Stimulated activated CD8-positive, alpha-beta memory T cell treated with anti-CD3 and anti-CD28 coated beads, Interleukin-12 subunit alpha, Interleukin-12 subunit beta, amount 100 ng/mL, for 24 hours (primary cell): Measurements from ENCODE around the gene LRRTM2.
"Not testable (repeated sequence)": the region's sequence is repeated elsewhere in the genome, so short reads cannot be mapped to it uniquely, and the experiment has no call there.

Experiments
- DNase-seq: peaks from one replicate; pipeline ENCODE4 v3.0.0-alpha.2; 2020; ENCODE audit errors: extremely low read depth

Gene LRRTM2, protein sequence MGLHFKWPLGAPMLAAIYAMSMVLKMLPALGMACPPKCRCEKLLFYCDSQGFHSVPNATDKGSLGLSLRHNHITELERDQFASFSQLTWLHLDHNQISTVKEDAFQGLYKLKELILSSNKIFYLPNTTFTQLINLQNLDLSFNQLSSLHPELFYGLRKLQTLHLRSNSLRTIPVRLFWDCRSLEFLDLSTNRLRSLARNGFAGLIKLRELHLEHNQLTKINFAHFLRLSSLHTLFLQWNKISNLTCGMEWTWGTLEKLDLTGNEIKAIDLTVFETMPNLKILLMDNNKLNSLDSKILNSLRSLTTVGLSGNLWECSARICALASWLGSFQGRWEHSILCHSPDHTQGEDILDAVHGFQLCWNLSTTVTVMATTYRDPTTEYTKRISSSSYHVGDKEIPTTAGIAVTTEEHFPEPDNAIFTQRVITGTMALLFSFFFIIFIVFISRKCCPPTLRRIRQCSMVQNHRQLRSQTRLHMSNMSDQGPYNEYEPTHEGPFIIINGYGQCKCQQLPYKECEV

DNA sequence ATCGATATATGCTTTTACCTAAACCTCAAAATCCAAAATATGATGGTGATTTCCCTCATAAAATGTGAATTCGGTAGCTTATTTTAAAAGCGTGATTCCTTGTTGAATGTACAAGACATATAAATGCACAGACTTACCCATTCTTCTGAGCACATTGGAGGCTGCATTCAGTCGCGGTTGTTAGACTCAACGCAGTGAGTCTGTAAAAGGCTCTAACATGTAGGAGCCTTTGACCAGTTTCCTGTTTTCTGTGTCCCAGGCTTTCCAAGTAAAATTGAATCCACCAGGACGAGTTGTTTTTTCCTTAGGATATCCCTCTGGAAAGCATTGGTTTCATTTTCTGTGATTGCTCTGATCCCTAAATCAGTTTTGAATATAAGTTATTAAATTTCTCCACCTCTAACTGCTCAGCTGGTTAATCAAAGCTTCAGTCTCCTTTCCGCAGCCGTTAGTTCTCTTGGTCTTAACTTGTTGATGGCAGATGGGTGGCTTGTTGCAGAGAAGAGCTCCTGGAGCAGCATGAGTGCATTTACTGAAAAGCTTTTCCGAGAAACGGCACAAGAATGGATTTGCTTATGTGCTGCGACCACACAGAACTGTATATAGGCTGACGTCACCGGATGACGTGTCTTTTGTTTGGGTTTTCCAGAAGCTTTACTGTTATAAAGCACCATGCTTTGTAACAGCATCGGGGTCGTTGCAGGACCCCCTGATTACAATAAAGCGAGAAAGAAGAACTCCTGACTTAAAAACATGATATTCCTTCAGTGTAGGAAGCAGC, at the start of gene LRRTM2:
Gene LRRTM2, minus strand, starts transcription at position 565 of the 781 bp plus-strand sequence. Its CDS starts 424 bp downstream, at position 141.
- no peak for DNase-seq

DNA sequence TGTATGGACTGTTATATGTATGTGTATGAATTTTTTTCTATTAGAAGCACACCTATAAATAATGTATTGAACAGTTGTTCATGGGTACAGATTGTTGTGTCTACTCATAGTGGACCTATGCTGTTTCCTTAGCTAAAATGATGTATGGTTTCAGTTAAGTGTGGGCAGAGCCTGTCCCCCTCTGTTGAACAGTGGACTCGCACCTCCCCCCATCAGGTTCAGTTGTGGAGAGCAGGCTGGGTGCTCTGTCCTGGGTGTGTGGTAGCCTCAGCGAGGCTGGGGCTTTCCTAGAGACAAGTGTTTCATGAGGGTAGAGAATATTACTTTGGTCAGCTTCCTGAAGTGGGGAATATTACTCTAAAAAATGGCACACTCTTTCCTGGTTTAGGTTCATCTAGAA, 47.4 kb upstream of the LRRTM2 start:
- DNase-seq = no peak

DNA sequence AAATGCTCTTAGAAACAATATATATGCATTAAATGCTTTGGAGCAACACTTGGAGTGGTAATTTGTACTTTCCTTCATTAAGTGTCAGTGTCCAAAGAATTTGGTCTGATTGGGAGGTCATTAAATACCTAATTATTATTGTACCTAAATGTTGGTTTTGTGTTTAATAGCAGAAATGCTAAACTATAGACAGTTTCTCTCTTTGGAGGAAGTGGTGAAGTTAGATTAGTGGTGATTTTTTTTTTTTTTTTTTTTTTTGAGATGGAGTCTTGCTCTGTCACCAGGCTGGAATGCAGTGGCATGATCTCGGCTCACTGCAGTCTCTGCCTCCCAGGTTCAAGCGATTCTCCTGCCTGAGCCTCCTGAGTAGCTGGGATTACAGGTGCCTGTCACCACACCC, 46.2 kb upstream of the LRRTM2 start:
- not testable (repeated sequence) for DNase-seq

DNA sequence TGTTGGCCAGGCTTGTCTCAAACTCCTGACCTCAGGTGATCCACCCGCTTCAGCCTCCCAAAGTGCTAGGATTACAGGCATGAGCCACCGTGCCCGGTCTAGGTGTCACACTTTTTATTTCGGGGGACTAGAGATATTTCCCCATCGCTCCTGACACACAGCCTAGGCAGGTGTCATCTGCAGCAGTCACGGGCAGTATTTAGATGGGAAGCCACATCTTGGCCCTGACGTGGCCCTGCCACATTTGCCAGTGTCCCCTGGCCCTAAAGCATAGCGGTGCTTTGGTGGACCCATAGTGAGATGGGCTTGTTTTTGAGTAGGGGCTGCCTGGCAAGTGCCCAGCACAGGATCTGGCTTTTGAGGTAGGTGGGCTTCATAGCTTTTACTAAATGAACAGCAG, 45.0 kb upstream of the LRRTM2 start:
- DNase-seq = no peak

DNA sequence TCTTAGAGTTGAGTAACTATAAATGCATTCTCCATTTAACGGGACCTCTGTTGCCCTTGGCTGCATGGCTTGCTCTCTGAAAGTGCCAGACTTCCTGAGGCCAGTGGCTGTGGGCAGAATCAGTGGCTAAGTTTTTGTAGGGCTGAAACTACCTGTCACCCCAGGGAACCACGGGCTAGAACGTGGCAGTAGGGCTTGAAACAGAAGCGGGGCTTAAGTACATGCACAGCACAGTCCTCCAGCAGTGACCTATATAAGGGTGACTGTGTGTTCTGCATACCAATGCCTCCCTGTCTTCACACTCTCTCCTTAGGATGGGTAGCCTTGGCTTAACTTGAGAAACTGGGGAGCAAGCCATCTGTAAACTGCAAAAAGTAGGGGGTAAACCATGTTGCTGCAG, 43.6 kb upstream of the LRRTM2 start:
- no peak for DNase-seq

DNA sequence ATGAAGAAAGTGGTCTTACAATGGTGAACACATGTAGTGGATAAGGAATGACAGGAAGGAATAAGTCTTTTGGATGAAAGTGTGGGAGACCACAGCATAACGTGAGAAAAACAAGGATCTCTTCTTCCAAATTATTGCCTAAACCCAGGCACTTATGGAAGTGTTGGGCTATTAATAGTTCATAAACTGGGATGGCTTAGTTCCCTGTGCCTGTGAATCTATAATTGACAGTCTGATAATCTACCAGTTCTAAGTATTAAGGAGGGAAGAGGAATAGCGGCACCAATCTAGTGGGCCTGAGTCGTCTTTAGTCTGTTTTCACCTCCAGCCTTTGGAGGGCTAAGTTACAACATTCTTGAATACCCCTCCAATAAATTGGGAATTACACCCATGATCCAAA, 39.2 kb upstream of the LRRTM2 start:
- DNase-seq = no peak

DNA sequence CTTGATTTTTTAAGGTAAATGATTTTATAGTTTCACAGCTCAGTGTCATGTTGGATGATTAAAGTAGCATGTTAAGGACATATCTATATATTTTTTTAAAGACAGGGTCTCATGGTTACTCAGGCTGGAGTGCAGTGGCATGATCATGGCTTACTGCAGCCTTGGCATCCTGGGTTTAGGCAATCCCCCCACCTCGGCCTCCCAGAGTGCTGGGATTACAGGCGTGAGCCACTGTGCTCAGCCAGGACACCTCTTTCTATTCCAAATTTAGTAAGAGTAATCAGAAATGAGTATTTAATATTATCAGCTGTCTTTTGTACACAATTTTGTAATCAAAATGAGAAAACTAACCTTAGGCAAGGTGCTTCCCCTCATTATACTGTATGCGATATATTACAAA, 38.6 kb upstream of the LRRTM2 start:
- no peak for DNase-seq

DNA sequence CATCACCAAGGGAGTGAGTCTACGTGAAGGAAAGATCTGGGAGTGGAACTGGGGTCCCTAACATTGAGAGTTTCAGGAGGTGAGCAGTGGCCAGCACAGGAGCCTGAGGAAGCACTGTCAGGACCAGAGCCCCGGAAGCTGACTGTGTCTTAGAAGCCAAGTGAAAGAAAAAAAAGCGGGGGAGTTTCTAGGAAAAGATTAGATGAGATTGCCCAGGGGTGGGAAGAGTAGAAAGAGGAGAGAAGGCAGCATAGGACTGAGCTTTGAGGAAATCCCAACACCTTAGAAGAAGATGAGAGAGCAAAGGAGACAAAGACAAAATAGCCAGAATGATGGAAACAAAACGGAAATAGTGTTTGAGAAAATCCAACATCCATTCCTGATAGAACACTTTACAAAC, 37.0 kb upstream of the LRRTM2 start:
- no peak for DNase-seq

DNA sequence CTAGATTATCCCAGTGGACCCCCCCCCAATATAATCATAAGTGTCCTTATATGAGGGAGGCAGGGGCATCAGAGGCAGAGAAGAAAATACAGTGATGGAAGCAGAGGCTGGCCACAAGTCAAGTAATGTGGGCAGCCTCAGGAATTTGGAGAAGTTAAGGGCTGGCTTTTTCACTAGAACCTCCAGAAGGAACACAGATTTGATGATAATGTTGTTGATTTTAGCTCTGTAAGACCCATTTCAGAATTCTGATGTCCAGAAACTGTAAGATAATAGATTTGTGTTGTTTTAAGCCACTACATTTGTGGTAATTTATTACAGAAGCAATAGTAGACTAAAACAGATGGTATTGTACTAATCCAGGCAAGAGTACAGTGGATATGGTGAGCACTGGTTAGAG, 36.3 kb upstream of the LRRTM2 start:
- no peak for DNase-seq

DNA sequence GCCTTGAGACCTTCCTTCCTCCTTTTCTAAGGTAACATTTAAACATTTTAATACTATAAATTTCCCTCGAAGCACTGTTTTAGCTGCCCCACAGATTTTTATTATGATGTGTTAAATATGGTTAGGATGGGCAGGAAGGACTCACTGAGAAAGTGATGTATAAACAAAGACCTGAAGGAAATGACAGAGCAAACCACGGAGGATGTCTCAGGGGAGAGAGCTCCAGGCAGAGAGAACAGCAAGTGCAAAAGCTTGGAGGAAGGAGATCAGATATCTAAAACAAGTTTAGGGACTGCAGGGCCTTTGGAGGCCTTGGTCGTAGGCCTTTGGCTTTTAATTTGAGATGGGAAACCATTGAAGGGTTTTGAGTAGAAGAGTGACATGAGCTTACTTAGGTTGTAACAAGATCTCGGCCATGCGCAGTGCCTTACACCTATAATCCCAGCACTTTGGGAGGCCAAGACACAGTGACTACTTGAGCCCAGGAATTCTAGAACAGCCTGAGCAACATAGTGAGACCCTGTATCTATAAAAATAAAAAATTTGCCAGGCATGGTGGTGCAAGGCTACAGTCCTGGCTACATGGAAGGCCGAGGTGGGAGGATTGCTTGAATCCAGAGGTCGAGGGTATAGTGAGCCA, 35.5 kb upstream of the LRRTM2 start:
- no peak for DNase-seq

DNA sequence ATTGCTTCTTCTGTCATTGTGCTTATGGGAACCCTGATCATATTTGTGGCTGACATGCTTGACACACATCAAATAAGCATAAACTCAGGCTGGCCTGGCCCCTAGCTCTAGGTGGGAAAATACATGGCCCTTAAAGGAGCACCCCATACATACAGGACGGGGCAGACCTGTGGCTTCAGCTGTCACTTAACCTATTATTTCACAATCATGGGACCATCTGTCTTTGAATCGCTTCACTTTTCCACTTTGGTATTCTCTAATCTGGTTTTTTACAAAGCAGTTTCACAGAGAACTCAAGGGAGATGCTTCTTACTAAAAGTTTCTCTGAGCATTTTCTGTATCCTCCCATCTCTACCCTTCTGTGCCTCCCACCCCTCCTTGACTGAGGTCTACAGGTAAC, 34.6 kb upstream of the LRRTM2 start:
- no peak for DNase-seq

DNA sequence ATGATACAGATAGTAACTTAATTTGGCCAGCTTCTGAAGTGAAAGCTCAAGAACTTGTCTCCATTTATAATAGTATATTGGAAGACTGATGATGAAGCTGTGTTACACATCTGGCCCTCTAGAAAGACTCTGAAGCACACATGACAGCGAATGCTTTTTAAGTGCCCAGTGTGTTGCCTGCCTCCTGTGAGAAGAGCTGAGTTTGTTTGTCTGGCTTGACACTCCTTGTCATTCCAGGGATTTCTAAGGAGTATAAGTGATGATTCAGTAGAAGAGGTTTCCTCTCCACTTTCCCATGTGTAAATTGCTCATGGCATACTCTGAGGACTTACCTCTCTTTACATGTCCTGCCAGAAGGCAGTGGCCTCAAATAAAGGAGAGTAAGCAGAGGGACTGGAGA, 30.4 kb upstream of the LRRTM2 start:
- DNase-seq = no peak

DNA sequence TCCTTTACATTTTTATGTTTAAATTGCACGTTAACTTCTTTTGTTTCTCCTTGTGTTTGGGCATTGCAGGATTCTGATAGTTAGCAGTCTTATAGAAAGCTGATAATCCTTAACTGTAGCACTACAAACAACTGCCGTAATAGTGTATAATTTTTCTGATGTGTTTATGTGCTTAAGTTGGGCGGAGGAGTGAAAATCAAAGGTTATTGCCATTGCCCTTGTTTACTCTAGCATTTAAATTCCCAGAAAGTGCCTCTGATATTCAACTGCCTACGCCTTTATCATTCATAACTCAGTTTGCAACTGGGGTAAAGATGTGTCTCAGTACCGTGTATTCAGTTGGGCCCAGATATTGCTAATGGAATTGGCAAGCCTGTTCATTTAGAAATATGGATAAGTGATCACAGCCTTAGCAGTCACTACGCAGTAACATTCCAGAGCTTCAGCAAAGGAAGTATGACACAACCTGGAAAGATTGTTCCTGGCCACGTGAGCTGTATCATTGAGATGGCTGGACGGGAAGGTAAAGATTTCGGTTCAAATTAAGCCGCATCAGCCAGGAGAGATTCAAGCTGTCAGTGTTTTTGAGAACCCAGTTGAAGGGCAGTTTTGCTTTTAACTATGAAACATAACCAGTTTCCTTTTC, 28.1 kb upstream of the LRRTM2 start:
- DNase-seq = no peak

DNA sequence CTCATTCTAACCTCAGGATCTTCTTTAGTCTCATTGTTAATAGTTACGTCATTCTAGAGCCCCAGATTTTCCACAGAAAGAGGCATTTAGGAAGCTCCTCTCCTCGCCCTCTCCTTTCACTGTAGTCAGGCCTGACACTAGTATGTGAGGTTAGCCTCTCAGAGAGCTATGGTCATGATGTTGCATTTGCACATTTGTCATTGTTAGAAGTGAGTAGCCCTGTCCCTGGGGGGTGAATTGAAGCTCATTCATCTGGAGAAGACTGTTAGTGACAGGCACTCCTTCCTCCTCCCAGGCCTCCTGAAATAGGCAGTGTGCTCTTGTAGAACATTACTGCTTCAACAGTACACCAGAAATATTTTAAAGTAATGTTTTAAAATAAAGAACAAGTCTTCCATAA, 26.6 kb upstream of the LRRTM2 start:
- DNase-seq = no peak

DNA sequence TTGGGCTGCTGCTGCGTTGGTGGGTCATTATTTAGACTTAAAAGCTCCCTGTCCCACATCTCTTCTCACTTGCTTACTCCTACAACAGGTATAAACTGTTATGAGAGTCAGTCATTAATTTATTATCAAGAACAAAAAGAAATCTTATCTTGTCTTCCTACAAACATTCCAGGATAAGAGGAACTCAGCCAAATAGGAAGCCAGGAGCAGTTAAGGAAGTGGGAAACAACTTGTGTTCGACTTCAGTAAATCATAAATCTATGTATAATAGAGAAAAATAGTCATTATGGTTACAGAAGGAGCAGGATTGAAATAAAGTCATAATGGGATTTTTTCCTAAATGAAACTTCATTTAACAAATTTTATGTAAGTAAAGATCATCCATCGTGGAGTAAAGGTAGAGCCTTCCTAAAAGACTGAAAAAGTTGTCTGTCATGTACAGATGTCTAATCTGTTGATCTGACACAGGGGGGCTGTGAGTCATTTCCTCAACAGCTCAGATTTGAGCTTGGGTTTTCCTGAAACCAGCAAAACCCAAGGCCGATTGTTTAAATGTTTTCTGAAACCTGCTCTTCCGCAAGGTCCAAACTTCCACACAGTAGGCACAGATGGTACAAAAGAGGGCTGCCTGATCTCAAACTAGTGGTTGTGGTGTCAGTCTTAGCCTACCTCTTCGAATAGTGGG, 25.3 kb upstream of the LRRTM2 start:
- no peak for DNase-seq

DNA sequence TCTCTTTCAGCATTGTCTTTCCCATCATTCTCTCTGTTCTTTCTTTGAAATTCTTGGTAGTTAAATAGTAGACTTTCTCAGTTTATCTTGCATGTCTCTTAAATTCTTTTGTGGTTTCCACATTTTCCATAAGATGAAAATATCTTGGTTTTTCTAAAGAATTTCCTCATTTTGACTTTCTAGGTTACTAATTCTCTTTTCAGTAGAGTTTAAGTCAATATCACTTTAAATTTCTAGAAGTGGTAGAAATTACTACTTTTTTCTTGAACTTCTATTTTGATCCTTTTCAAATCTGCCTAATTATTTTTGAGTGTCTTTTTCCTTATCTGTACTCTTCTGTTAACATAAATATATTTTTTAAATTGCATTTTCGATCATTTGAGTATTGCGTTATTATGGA, 23.6 kb upstream of the LRRTM2 start:
- no peak for DNase-seq

DNA sequence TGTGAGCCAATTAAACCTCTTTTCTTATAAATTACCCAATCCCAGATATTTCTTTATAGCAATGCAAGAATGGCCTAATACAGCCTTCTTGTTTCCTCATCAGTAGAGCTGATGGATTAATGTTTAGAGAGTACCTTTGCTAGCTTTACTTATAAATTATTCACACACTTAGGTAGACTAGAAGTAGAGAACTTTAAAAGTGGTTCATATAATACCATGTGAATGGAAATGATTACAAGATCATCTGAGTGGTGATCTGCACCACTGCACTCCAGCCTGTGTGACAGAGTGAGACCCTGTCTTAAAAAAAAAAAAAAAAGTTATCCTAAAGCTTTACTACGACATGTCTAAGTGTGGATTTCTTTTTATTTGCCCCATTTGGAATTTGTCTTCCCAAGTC, 23.2 kb upstream of the LRRTM2 start:
- DNase-seq = no peak

DNA sequence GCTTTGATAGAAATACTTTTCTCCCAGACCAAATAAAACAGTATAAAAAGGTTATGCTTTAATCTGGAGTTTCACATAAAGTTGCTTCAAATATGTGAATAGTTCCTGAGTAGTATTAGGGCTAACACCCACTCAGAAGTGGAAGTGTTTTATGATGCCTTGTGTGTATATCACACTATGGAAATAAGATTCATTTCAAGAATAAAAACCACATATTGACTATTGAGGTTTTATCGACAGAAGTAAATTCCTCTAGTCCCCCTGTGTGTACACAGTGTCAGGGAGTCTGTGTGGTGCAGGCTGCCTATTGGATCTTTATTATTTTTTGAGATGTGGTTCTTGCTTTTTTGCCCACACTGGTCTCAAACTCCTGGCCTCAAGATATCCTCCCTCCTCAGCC, 20.8 kb upstream of the LRRTM2 start:
- DNase-seq = no peak

DNA sequence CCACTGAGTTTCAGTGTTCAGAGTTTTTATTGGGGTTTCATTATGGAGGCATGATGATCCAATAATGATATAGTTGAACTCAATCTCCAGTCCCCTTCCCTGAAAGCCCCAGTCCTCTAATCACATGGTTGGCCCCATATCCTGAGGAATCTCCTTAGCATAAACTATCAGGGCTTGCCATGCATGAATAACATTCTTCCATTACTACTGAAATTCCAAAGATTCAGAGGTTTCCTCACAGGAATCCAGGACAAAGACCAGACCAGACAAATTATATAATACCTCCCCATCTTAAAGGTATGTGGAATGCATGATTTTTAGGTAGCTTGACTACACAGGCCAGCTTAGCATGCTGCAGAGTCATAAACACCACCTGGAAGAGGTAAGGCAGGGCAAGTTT, 15.5 kb upstream of the LRRTM2 start:
- no peak for DNase-seq

DNA sequence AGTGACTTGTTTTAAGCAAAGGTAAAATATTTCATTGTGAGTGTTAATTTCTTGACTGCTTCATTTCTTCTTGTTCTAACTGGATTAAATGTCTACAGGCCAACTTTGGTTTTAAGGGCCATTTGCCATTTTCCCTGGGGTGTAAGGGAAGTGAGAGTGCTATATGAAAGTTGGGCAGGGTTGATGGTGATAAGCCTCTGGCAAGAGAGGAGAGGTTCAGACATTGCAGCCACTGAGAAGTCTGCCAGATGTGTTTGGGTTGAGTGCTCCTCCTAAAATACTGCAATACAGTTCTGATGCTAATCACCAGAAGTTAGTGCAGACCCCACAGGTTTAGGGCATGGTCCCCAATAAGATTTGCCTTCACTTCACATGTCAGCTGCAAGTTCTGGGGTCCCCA, 14.9 kb upstream of the LRRTM2 start:
- no peak for DNase-seq

DNA sequence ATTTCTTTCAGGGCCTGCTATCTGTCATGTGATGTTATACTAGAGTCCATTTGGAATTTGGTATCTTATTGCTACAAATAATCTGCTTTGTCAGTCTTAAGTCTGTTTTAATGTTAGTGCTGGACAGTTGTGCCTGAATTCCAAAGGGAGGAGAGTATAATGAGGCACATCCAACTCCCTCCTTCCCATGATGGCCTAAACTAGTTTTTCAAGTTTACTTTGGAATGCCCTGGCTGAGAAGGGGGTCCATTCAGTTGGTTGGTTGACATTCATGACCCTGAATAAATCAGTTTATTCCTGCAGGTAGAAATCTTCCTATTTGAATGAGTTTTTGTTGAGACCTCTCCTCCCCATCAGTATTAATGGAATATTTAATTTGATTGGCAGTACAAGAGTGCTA, 9.4 kb upstream of the LRRTM2 start:
- DNase-seq = no peak

DNA sequence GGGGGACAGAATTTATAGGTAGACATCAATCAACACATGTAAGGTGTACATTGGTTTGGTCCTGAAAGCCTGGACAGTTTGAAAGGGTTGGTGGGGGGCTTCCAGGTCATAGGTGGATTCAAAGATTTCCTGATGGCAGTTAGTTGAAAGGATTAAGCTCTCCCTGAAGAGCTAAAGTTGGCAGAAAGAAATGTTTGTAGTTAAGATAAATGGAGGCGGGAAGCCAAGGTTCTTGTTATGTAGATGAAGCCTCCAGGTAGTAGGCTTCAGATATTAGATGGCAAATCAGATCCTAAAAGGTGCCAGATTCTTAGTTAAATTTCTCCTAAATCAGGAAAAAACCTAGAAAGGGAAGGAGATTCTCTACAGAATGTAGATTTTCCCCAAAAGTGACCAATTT, 9.0 kb upstream of the LRRTM2 start:
- no peak for DNase-seq
